GM18502 (cell line): Measurements from ENCODE around the gene TAS1R1.

Experiments
- ATAC-seq: cut with Tn5 transposase; IDR thresholded peaks from one replicate; pipeline ENCODE4 v1.9.1; 2021; ENCODE audit warnings: mild to moderate bottlenecking; ENCODE audit not compliant: unreplicated experiment, poor library complexity

TAS1R1 gene

GRCh38 chr1:6554907-6555778, at the start of gene TAS1R1:
TAS1R1 (plus strand) TSS chr1:6555307; CDS start chr1:6555374, 67 bp downstream.
- ATAC-seq: no peak

DNA sequence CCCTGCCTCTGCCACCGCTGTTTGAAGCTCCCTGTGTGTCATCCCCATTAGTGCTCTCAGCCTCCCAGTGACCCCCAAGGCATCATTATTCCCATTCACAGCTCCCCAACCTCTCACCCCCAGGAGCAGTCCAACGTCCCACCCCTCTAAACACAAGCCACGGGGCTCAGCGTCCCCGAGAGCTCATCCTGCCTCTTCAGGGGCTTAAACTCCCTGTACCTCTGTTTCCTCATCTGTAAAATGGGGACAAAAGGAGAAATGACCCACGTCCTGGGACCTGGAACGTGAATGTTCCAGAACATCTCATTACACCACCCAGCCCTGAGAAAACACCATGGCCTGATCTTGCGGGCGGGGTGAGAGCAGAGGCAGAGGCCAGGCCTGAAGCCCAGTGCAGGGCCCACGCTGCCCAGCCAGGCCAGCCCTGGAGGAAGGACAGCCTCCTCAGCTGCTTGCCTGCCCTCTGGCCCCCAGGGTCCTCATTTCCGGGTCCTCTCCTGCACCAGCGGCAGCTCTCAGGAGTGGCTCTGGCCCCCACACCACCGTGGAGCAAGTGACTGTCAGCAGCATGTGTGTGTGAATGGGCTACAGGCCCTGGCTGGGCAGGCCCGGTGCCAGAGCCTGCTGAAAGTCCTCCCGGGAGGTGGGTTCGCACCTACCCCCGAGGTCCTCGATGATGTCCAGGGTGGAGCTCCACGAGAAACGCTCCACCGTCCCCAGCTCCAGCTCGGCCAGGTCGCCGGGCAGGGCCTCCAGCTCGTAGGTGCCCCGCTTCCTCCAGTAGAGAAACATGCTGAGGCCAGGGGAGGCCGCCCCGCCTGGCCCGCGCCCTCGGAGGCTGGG, 49.5 kb upstream of the TAS1R1 start:
- no peak for ATAC-seq

DNA sequence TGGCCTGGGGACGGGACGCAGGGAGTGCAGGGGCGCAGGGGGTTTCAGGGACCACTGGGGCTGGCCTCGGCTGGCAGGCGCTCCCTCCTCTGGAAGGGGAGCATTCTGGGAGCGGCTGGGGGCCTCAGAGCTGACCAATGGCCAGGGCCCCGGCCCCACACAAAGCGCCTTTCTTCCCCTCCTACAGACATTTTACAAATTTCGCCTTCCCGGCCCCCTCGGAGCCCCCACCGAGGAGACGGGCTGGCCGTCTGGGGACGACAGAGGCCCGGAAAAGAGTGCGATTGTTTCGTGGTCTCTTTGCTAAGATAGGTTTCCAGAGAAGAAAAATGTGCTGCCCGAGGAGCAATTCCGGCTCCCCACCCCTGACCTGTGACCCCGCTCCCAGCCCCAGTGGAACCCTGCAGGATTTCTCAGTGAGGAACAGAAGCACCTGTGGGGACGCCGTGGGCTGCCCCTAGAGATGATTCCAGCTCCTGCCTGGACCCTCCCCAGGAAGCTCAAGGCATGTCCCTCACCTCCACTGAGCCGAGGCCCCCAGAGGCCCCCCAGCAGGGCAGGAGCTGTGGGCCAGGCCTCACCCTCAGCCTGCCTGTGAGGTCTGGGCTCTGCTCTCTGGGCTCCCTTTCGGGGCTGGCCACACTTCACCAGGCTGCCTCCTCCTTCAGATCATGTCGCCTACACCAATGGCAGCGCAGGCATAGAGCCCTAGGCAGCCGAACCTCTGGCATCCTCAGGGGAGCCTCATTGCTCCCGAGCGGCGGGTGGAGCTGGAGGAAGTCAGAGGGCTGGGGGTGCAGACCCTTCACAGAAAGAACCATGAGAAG, 48.7 kb upstream of the TAS1R1 start:
- no peak for ATAC-seq

DNA sequence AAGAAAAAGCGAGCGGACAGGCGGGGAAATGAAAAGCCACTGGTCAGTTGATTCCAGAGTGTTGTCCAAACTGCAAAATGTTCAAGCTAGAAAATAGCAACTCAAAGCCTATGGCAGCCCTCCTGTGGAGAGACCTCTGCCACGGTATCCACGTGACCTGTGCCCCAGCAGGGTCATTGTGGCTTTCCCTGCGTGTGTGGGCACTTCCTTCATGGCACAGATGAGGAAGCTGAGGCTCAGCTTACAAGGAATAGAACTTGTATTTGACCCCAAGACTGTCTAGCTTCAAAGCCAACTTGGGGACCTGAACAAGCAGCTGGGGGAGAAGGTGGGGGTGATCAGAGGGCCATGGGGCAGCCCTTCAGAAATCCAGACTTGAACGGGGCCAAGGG, 48.1 kb upstream of the TAS1R1 start:
- ATAC-seq: no peak

DNA sequence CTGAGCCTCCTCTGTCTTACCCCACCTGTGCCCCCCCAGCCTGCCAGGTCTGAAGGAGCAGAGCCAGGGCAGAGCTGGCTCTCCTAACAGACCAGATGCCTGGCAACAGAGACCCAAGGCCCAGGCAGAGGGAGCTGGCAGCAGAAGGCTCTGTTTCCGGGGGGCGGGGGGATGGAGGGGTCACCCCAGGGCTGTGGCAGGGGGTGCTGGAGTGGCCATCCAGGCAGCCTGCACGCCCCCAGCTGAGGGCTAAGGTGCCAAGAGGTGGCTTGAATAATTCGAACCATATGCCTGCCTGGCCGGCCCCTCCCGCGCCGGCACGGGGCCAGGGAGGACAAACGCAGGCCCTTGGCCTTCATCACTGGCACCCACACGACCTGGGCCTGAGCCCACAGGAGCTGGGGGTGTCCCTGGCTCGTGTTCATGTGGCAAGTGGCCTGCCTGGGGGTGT, 47.6 kb upstream of the TAS1R1 start:
- ATAC-seq: no peak

- no peak for ATAC-seq
Observed at GRCh38 chr1:6508154-6508815, 46.8 kb upstream of the TAS1R1 start.

GRCh38 chr1:6508816-6509189, 46.3 kb upstream of the TAS1R1 start:
- no peak for ATAC-seq

DNA sequence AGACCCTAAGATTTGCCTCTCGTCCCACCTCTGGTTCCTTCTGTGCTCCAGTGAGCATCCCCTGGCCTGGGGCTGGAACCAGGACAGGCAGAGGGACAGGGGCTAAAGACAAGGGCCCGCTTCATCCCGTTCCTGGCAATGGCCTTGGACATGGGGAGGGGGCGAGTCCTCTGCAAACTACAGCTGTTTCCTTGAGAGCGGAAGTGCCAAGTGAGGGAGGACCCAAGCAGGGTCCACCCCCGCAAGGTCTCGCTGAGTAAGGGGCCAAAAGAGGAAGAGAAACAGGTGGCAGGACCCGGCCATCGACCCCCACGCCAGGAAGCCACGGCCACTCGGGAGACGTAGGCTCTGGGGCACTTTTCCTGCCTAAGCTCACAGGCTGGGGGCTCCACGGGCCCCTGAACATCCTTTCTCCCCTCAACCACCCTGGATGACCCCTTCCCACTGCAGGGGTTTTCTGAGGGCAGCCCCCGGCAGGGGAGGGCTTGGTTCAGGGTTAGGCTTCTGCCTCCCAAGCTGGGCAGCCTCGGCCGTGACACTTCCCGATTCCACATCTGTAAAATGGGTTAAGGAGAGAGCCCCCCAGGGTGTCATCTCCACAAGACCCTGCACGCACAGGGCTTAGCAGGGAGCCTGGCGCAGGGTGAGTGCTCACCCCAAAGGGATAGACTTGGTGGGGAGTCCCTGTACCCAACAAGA, 45.7 kb upstream of the TAS1R1 start:
- no peak for ATAC-seq

DNA sequence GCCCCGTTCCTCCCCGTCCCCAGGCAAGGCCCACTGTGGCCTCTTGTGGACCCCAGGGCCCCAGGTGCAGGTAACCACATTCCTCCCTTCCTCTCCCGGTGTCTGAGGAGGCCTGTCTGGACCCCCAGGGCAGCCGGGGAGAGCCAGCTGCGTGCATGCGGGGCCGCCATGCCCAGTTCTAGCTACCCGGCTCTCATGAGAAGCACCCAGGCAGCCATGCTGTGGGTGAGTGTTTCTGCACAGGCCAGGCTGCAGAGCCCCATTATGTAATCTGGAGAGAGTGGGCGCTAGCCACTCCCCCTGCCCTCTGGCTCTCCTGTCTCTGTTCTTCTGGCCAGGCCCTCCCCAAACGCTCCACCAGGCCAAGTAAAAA, 45.2 kb upstream of the TAS1R1 start:
- ATAC-seq: no peak

DNA sequence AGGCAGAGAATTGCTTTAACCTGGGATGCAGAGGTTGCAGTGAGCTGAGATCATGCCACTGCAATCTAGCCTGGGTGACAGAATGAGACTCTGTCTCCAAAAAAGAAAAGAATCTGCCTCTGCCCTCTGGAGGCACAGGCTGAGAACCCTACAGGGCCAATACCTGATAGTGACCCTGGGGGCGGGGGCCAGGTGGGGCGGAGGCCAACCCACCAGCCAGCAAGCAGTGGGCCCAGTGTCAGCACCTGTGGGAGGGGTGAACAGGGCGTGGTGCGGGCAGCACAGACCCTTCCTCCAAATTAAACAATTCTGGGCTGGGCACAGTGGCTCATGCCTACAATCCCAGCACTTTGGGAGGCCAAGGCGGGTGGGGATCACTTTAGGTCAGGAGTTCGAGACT, 44.6 kb upstream of the TAS1R1 start:
- ATAC-seq: no peak

GRCh38 chr1:6511056-6511455, 44.1 kb upstream of the TAS1R1 start:
- ATAC-seq: no peak

DNA sequence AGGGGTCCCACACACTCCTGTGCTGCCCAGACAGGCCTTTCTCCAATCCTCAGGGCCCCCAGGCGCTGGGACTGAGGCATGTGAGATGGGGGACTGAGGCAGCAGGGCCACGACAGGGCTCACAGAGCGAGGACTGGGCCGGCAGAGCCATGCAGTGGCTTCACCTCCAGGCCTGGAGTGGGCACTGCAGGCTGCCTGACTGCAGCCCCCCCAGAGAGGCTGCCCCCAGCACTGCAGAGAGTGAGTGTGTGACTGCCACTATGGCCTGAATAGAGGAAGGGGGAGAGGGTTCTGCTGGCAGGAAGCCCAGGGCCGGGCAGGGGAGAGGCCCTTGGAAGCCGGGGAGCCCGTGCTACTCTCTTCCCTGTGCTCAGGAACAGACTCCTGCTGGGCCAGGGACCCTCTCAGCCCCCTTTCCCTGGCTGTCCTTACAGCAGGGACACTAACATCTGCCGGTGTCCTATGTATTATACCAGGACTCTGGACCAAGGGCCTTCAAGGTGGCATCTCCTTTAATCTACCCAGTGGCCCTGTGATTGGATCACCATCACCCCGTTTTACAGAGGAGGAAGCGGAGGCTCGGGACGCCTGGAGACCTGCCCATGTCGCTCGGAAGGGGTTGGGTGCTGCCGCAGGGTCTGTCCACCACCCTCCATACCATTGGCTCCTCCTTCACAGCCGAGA, 43.4 kb upstream of the TAS1R1 start:
- no peak for ATAC-seq

DNA sequence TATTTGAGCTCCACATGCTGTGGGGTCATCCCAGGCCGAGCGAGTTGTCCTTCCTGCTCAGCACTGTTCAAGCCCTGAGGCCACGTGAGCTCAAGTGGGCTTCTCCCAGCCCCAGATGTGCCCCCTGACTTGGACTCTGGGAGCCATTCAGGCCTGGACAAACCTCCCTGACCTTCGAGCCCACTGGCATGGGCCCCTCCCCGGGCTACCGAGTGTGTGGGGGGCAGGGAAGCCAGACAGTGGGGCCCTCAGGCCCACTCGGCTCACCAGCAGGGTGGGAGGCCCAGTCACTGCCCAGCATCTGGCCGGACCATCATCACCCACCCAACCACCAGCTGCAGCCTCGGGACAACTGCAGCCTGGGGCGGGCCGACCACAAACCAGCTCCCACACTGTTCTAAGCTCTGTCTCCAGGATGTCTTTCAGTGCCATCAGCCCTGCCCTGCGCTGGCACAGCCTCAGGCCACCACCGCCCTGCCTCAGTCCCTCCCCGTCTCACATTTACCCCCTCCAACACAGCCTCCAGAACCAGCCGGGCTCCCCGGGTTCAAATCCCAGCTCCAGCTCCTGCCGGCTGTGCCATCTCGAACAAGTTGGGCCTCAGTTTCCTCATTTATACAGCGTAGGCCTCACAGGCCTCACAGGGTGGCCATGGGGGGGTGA, 42.7 kb upstream of the TAS1R1 start:
- ATAC-seq: no peak

- ATAC-seq: no peak
Observed at GRCh38 chr1:6512908-6513280, 42.2 kb upstream of the TAS1R1 start.

- ATAC-seq: no peak
Observed at GRCh38 chr1:6513320-6513801, 41.7 kb upstream of the TAS1R1 start.

DNA sequence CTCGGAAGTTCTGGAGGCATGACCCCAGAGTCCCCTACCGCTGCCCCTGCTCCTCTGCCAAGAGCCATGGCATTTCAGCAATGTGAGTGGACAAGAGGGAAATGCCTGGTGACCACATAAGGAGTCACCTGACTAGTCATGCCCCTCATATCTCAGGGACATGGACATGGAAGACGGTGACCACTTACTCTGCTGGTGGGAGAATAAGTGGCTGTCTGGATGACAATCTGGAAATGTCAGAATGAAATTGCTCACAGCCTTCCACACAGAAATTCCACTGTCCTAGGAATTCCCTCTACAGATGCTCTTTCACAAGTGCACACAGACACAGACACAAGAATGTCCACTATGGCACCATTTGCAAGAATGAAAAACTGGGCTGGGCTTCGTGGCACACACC, 39.3 kb upstream of the TAS1R1 start:
- ATAC-seq: no peak

DNA sequence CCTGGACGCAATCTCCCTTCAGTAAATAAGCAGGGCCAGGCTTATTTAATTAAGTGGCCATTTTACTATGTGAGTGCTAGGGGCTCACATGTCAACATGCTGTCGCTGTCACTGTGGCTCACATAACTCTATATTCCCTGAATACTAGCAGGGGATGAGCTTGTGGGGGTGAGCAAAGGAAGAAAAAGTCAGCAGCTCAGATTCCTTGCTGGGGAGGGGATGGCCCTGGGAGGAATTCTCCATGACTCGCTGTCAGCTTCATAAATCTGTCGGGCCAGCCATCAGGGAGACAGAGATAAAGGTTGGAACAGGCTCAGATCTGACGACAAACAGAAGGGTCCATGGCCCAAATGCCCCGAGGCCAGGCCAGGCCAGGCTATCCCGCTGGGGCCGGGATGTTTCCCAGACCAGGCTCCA, 37.7 kb upstream of the TAS1R1 start:
- no peak for ATAC-seq

GRCh38 chr1:6519491-6519934, 35.6 kb upstream of the TAS1R1 start:
- ATAC-seq: no peak
